Measurements from ENCODE around the gene CEACAM19. TPM values are rescaled to one million over a fixed set of nuclear protein-coding genes. Genes with fewer than 3 reads are reported as not detected.

CEACAM19 gene
- total and polyA plus RNA-seq, 2 donors (not counting 3 experiments of a cell fraction or from before 2014, with no cell fraction given) = 9.9 to 14.5 TPM

DNA sequence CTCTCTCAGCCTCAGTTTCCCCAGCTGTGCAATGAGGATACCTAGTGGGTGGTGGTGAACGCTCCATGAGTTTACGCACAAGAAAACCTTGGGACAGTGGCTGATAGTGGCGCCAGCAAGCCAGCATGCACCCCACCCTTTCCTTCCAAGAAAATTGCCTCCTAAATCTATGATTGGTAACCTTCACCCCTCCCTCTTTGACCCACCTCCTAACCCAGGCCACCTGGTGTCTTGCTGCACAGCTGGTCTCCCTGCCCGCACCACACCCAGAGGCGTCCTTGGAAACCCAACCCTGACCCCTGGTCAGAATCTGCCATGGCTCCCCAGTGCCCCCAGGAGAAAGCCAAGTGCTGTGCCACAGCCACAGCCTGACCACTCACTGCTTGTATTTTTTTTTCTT lies 54.4 kb downstream of the CEACAM19 start:
- Histone ChIP-seq H3K9me1 (replicated peaks; ENCODE audit: control insufficient read depth, extremely low read depth, insufficient read depth, low read length) (no peaks in the 10 kb centered on the region), H3K27me3 (ENCODE audit: control insufficient read depth in 2 of 2, insufficient read depth in 2 of 2, low read length in 2 of 2) (no peaks in the 10 kb centered on the region), H2AFZ (ENCODE audit: low read depth, low read length) (no peak overlapping the region), H3K4me3 (replicated peaks in 1 of 3; ENCODE audit: insufficient read depth in 1 of 3, low read depth in 1 of 3, low read length in 3 of 3) (no peak overlapping the region), H4K20me1 (replicated peaks; ENCODE audit: control insufficient read depth, extremely low read depth, insufficient read depth, low read length) (no peaks in the 10 kb centered on the region), H3K9me3 (replicated peaks; ENCODE audit: control insufficient read depth, insufficient read depth, low read length) (no peaks in the 10 kb centered on the region), H3K27ac (ENCODE audit: insufficient read depth, low read depth, low read length) (no peak overlapping the region), H3K4me2 (ENCODE audit: insufficient read depth, low read length) (no peak overlapping the region), H3K36me3 (ENCODE audit: control insufficient read depth in 2 of 2, extremely low read depth in 1 of 2, insufficient read depth in 2 of 2, low read length in 2 of 2) (no peaks in the 10 kb centered on the region), H3K9ac (replicated peaks; ENCODE audit: extremely low read depth, insufficient read depth, low read length) (no peak overlapping the region), H3K4me1 (ENCODE audit: control insufficient read depth, extremely low read depth, insufficient read depth, low read length) (peaks cover 29% of the 10 kb centered on the region), H3K79me2 (ENCODE audit: control insufficient read depth, insufficient read depth, low read length) (no peaks in the 10 kb centered on the region)
- BruUV-seq (replicated peaks) = no TSS peak
- no peak for FAIRE-seq
- ChIA-PET POLR2A (no interaction called here), CTCF (interaction anchor here (1.1 to 15.8 kb wide), 12 partner anchors 13 to 155 kb away, joined by 3 to 688 read pairs (median 54); partner anchors contain the start of gene CBLC)
- no peak for DNase-seq (ENCODE audit: low read depth, low spot score)
- dilution Hi-C loops (cut with MboI; ENCODE audit: extremely low pct_ligation_motif_present, low sequenced_read_pairs) = no loop called here
- intact Hi-C loops (cut with micrococcal nuclease) = loop anchor here (2.0 kb wide), 1 partner anchor 23 kb away; the partner anchor contains the start of gene BCL3
- TF ChIP-seq FOS (IDR thresholded peaks at IDR 0.05; ENCODE audit: borderline replicate concordance, insufficient read depth, low read length) = no peak

DNA sequence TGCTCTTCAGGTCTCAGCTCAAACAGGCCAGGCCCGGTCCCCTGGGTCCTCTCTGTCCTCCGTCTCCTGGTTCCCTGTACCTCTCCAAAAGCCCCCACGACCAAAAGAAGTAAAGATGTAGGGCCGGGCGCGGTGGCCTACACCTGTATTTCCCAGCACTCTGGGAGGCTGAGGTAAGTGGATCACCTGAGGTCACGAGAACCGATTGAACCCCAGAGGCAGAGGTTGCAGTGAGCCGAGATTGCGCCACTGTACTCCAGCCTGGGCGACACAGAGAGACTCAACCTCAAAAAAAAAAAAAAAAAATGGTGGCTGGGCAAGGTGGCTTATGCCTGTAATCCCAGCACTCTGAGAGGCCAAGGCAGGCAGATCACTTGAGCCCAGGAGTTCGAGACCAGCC lies 55.2 kb downstream of the CEACAM19 start:
- no peak for DNase-seq (ENCODE audit: low read depth, low spot score)
- TF ChIP-seq GATA2 (IDR thresholded peaks at IDR 0.05; ENCODE audit: insufficient read depth, insufficient read length, low read depth, low read length) (no peak), FOS (IDR thresholded peaks at IDR 0.05; ENCODE audit: borderline replicate concordance, insufficient read depth, low read length) (no peak), MYC (IDR thresholded peaks at IDR 0.05; ENCODE audit: low read depth, low read length) (no peak)
- H3K27ac ChIP-seq (ENCODE audit: insufficient read depth, low read depth, low read length) = no peak overlapping the region
- H3K4me2 ChIP-seq (ENCODE audit: insufficient read depth, low read length) = no peak overlapping the region
- H3K36me3 ChIP-seq (ENCODE audit: control insufficient read depth in 2 of 2, extremely low read depth in 1 of 2, insufficient read depth in 2 of 2, low read length in 2 of 2) = no peaks in the 10 kb centered on the region
- ChIA-PET POLR2A (interaction anchor here (0.7 kb wide), 1 partner anchor 399 kb away, joined by 5 read pairs; no protein-coding TSS in a partner anchor), CTCF (interaction anchor here (3.9 to 15.8 kb wide), 2 partner anchors 17 to 42 kb away, joined by 57 to 688 read pairs; partner anchors contain the start of gene CBLC)
- H3K79me2 ChIP-seq (ENCODE audit: control insufficient read depth, insufficient read depth, low read length) = no peaks in the 10 kb centered on the region
- H3K9ac ChIP-seq (replicated peaks; ENCODE audit: extremely low read depth, insufficient read depth, low read length) = no peak overlapping the region
- H3K4me1 ChIP-seq (ENCODE audit: control insufficient read depth, extremely low read depth, insufficient read depth, low read length) = peaks cover 29% of the 10 kb centered on the region
- intact Hi-C loops (cut with micrococcal nuclease) (no loop called here), dilution Hi-C loops (cut with MboI; ENCODE audit: extremely low pct_ligation_motif_present, low sequenced_read_pairs) (no loop called here)
- BruUV-seq (replicated peaks) = no TSS peak
- H3K9me1 ChIP-seq (replicated peaks; ENCODE audit: control insufficient read depth, extremely low read depth, insufficient read depth, low read length) = no peaks in the 10 kb centered on the region
- FAIRE-seq = no peak
- no peaks in the 10 kb centered on the region for H3K9me3 ChIP-seq (replicated peaks; ENCODE audit: control insufficient read depth, insufficient read depth, low read length)
- no peak overlapping the region for H3K4me3 ChIP-seq (replicated peaks in 1 of 3; ENCODE audit: insufficient read depth in 1 of 3, low read depth in 1 of 3, low read length in 3 of 3)
- no peaks in the 10 kb centered on the region for H4K20me1 ChIP-seq (replicated peaks; ENCODE audit: control insufficient read depth, extremely low read depth, insufficient read depth, low read length)
- no peak overlapping the region for H2AFZ ChIP-seq (ENCODE audit: low read depth, low read length)
- no peaks in the 10 kb centered on the region for H3K27me3 ChIP-seq (ENCODE audit: control insufficient read depth in 2 of 2, insufficient read depth in 2 of 2, low read length in 2 of 2)
